NCI-H2227 treated with DMSO at 0.1 percent for 48 hours (cell line): ENCODE measurements around the gene MTRFR.

ENCODE experiments used
- DNase-seq: peaks from one replicate; lab custom pipeline; 2025; lab: John Stamatoyannopoulos, UW

MTRFR gene

DNA sequence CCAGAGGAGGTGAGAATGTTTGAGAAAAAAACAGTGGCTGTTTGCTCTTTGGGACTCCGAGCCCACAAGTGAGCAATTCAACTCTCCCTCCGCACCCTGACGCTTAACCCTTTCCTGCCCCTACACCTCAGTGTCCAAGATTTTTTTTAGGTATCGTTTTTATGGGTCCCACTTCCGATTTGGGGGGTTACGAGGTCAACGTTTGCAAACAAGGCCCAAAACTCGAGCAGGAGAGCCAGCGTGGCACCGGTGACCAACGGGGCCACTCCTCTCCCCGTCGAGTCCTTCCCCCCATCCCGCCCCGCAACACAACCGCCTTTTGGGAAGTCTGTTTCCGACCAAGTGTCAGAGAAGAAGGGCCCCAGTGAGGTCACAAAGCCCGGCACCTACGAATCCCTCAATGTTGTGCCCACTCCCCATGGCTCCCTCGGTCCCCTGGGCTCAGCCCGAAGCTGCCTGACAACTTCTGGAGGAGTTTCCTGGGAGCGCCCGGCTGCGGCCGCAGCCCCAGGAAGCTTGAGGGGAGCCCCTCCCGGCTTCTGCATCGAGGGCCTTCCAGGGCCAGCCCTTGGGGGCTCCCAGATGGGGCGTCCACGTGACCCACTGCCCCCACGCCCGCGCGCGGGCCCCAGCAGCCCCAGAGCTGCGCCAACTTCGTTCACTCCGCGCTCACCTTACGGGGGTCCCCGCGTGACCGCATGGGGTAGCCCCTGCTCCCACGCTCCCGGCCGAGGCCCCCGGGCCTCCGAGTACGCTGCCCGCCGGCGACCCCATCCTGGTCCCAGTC is 37.2 kb downstream of the MTRFR start:
- no peak for DNase-seq

DNA sequence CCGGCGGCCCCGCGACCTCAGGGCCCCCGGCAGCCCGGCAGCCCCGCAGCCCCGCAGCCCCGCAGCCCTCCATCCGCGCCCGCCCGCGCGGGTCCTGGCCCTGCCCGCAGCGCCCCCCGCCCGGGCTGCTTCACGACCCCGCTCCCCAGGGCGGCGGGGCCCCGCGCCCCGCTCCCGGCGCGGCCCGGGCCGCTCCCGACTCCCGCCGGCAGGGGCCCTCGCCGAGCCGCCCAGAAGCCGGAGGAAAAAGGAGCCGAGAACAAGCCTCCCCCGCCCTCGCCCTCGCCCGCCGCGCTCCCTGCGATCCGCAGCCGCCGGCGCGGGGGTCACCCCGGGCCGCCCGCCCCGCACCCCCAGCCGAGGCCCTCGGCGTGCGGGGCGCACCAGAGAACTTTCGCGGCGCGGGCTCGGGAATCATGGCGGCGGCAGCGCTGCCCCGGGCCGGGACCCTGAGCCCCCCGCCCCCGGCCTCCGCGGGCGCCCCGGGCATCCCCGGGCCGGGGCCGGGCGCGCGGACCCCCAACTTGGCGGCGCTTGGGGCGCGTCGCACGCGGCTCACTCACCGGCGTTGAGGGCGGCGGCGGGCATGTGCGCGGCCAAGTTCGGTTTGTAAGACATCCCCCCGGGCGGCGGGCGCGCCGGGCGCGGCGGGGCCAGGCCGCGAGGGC is 37.9 kb downstream of the MTRFR start:
- peak; percentile 38 for DNase-seq

DNA sequence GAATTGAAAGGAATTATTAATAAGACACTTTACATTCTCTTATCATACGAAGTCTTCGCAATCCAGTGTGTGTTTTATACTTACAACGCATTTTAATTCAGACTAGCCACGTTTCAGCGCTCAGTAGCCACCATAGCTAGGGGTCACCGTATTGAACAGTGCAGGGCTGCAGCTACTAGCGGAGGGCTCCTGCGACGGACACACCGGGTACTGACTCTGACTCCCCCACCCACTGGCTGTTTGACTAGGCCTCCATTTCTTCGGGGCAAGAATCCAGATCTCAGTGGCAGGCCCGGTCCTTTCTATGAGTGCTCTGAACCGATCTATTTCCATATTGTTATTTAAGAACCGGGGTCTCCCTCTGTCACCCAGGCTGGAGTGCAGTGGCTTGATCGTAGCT is 39.9 kb downstream of the MTRFR start:
- DNase-seq, result no peak

DNA sequence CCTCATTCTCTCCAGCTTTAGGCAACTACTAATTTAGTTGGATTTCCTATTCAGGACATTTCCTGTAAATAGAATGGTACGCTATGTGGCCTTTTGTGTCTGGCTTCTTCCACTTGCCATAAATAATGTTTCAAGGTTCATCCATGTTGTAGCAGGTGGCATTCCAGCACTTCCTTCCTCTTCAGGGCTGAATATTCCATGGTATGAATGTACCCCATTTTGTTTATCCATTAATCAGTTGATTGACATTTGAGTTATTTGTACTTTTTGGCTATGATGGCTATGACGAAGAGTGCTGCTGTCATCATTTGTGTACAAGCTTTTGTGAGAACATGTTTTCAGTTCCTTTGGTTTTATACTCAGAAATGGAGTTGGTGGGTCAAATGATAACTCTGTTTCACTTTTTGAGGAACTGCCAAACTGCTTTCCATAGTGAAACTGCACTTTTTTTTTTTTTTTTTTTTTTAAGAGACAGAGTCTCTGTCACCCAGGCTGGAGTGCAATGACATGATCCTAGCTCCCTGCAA is 44.9 kb downstream of the MTRFR start:
- no peak for DNase-seq

DNA sequence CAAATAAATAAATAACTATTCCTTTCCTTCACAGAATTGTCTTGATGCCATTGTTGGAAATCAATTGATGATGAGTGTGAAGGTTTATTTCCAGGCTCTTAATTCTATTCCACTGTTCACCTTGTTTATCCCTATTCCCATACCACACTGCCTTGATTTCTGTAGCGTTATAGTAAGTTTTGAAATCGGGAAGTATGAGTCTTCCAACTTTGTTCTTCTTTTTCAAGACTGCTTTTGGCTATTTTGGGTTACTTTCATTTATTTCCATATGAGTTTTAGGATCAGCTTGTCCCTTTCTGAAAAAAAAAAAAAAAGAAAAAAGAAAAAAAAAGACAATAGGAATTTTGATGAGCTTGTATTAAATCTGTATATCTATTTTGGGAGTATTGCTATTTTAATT is 47.7 kb downstream of the MTRFR start:
- no peak for DNase-seq

DNA sequence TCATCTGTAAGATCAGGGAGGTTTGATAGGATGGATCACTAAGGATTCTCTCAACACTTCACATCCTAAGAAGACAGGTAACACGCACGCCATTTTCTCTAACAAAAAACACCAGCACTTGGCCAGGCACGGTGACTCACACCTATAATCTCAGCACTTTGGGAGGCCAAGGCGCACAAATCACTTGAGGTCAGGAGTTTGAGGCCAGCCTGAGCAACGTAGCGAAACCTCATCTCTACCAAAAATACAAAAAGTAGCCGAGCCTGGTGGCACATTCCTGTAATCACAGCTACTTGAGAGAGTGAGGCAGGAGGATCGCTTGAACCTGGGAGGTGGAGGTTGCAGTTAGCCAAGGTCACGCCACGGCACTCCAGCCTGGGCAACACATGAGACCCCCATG is 48.9 kb downstream of the MTRFR start:
- no peak for DNase-seq

DNA sequence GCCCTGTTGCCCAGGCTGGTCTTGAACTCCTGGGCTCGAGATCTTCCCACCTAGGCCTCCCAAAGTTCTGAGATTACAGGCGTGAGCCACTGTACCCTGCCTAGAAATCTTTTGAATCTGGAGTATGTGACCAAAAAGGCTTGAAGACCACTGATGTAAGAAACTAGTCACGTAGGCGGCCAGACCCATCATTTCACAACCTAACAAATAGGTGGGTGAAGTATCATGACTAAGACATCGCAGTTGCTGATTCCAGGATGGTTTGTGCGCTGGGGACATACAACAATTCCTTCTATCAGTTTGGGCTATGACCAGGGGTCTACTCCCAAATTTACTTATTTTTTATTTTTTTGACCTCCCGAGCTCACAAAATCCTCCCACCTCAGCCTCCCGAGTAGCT is 50.2 kb downstream of the MTRFR start:
- DNase-seq, result no peak

DNA sequence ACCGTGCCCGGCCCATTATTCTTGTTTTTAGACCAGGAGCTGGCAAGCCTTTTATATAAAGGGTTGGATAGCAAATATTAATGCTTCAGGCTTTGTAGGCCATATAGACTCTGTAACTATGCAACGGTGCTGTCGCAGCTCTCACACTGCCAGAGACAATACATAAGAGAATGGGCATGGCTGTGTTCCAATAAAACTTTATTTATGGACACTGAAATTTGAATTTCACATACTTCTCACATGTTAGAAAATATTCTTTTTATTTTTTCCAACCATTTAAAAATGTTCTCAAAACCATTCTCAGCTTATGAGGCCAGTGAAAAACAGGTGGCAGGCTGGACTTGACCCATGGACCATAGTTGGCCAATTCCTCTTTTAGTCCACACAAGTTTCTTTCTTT is 51.4 kb downstream of the MTRFR start:
- DNase-seq, result no peak

DNA sequence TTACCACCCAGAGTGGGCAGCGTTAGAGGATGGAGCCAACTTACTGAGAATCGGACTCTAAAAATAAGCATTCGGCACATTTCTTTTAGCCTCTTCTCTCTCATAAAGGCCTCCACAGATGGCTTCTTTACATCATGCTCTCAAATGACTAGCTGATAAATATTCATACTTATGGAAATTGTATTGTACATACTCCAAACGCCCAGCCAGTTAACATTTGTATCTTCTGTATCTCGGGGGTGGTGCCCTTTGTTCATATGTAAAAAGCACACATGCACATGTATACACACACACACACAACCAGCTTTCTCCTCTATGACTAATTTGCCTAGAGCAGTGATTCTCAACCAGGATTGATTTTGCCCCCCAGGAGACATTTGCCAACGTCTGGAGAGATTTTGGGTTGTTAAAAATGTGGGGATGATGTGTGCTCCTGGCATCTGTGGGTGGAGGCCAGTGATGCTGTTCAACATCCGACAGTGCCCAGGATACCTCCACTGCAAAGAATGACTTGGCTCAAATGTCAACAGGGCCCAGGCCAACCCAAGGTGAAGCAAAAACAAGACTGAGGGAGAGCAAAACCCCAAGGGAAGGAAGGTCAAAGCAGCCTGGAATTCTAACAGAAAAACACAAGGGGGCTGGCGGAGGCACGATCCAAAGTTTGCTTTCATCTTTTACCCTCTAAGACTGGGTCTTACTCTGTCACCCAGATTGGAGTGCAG is 53.6 kb downstream of the MTRFR start:
- no peak for DNase-seq

DNA sequence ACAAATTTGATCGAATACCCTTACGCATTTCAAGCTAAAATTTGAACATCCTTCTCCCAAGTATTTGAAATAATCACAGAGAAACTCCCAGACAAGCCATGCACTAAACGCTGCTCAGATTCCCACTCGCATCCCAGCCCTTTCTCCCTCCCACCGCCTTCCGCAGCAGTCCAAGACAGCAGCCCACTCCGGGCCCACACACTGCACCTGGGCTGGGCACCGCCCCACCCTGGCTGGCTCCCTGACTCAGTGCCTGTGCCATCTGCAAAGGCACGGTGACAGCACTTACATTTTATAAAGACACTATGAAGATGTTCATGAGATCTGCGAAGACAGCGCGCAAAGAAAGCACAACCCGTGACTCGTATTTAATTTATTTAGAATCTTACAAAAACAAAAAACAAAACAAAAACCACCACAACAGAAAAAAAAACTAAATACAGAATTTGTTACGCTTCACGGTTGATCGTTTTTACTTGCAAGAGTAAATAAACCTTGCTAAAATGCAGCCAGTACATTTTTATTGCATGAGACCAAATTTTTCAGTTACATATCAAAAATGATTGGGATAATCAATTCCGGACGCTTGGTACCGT is 55.6 kb downstream of the MTRFR start:
- DNase-seq, result no peak

DNA sequence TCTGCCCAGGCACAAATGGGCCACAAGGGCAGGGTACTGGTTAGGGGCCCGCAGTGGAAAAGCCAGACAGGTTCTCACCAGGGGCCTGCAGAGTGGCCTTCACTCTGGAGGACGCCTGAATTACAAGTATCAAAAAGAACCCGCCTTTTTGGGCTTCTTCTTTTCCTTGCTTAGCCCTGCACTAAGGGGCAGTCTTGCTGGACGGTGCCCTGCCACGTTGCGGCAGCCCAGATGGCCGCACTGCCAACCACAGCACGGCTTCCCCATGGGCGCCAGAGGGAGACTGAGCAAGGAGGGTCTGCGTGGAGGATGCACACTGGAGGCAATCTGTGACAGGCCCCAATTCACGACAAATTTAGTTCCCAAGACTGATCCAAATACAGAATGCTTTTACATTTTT is 56.7 kb downstream of the MTRFR start:
- DNase-seq, result no peak

DNA sequence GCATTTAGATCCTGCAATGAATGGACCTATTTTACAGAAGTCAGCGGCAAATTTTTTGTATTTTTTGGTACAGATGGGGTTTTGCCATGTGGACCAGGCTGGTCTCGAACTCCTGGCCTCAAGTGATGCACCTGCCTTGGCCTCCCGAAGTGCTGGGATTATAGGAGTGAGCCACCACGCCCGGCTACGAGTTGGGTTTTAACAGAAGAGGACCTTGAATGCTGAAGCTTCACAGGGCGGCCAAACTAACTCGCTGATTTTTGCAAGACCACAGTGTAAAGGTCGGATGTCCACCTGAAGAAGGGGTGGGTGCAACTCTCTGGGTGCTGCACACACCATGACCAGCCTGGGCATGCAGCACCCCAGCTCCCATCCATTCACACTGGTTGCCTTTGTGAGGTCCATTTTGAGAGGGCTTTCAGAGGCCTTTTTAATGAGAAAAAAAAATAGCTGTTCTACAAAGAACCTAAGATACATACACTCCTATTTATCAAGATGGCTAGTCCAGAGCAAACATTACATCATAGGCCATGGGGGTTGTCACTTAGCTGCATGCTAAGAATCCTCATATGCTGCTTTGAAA is 60.0 kb downstream of the MTRFR start:
- DNase-seq, result no peak

DNA sequence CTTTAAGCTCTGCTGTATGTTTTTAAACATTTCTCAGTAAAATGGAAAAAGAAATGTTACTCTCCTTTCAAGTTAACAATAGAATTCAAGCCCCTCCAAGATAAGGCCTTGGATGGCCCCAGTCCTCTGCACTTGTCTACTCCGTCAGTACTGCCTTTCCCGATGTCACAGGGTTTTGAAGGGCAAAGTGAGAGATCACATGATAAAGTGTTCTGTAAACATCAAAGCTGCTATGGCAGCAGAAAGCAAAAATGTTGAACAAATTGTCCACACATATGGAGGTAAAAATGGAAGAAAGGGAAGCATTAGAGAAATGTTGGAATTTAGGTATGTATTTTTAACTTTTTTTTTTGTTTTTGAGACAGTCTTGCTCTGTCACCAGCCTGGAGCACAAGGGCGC is 71.9 kb downstream of the MTRFR start:
- DNase-seq, result no peak

DNA sequence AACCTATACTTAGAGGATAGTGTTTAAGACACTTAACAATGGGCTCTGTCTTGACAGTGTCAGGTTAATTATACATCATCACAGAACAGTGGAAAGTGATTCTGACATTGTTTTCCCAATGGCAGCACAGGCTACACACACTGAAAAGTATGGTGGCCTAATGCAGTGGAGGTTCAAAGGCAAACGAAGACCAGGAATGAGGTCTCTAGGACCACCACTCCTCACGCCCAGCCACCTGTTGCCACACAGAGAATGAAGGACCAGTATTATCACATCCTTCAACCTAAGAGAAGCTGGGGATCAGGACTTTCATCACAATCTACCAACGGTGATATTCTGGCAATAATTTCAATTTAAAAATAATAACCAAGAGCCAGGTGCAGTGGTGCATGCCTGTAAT is 73.0 kb downstream of the MTRFR start:
- DNase-seq, result peak; percentile 12
